Measurements from ENCODE around the gene SPEF1. TPM values are rescaled to one million over a fixed set of nuclear protein-coding genes. Genes with fewer than 3 reads are reported as not detected.

The SPEF1 gene
- total and polyA plus RNA-seq, 2 of the 13 experiments (the other 11 are each of a cell fraction or from before 2014, with no cell fraction given), result 0.11 to 0.27 TPM

- TF ChIP-seq PRDM15 (CRISPR knock-in tag; IDR thresholded peaks at IDR 0.05), result 0 out of 2 replicates have a peak, but pooled peaks have one; percentile 43
- peak; percentile 17 for TF ChIP-seq SMAD1 (CRISPR knock-in tag; IDR thresholded peaks at IDR 0.05; ENCODE audit: borderline replicate concordance, low read depth)
- TF ChIP-seq DBP (CRISPR knock-in tag; IDR thresholded peaks at IDR 0.05; ENCODE audit: not compliant biosample characterization), result peak; percentile 36
- TF ChIP-seq ZBTB38 (CRISPR knock-in tag; IDR thresholded peaks at IDR 0.05), result 0 out of 2 replicates have a peak, but pooled peaks have one; percentile 2
- 0 out of 2 replicates have a peak, but pooled peaks have one; percentile 15 for TF ChIP-seq ZNF83 (CRISPR knock-in tag; IDR thresholded peaks at IDR 0.05; ENCODE audit: borderline replicate concordance)
- TF ChIP-seq POGZ (CRISPR knock-in tag; IDR thresholded peaks at IDR 0.05), result no peak; the same call in 1 of the 2 replicates
- no peak for TF ChIP-seq SRSF4 (IDR thresholded peaks at IDR 0.05; ENCODE audit: low read depth, low read length, poor library complexity, severe bottlenecking)
- no peak for TF ChIP-seq ZFP37 (CRISPR knock-in tag; IDR thresholded peaks at IDR 0.05; ENCODE audit: borderline replicate concordance)
- no peak for TF ChIP-seq ZSCAN30 (CRISPR knock-in tag; IDR thresholded peaks at IDR 0.05)
- TF ChIP-seq BHLHE40 (IDR thresholded peaks at IDR 0.05; ENCODE audit: low read length), result no peak; the same call in 1 of the 2 replicates
- TF ChIP-seq RBFOX2 (IDR thresholded peaks at IDR 0.05; ENCODE audit: low read depth, low read length), result peak; percentile 43; the same call in 1 of the 2 replicates
- TF ChIP-seq ZFYVE20 (CRISPR knock-in tag; IDR thresholded peaks at IDR 0.05; ENCODE audit: borderline replicate concordance, low read depth), result 0 out of 2 replicates have a peak, but pooled peaks have one; percentile 44
- TF ChIP-seq AHR (CRISPR knock-in tag; IDR thresholded peaks at IDR 0.05), result peak; percentile 67; the same call in 1 of the 2 replicates
- no peak for TF ChIP-seq NCOA1 (CRISPR knock-in tag; IDR thresholded peaks at IDR 0.05)
- TF ChIP-seq ZNF607 (CRISPR knock-in tag; IDR thresholded peaks at IDR 0.05; ENCODE audit: borderline replicate concordance), result 0 out of 2 replicates have a peak, but pooled peaks have one; percentile 30
- TF ChIP-seq ARID4A (CRISPR knock-in tag; IDR thresholded peaks at IDR 0.05; ENCODE audit: borderline replicate concordance), result peak; percentile 49; the same call in 1 of the 2 replicates
These were observed 3.3 kb downstream of the SPEF1 start (continued) for GRCh38 chr20:3777716-3778629.
